ENCODE results near the gene PRRG2. TPM values are rescaled to one million over a fixed set of nuclear protein-coding genes. Genes with fewer than 3 reads are reported as not detected.

The PRRG2 gene
- total RNA-seq, 6 experiments from 2014 or later: 2.5 to 5.9 (median 3.1) TPM

GRCh38 chr19:49592486-49593232 lies 11.5 kb downstream of the PRRG2 start:
- TF ChIP-seq CTCF (IDR thresholded peaks at IDR 0.05): no peak
- TF ChIP-seq POLR2A (IDR thresholded peaks at IDR 0.05): no peak
- Histone ChIP-seq H3K27ac (no peak overlapping the region), H3K4me1 (peaks cover 0 to 4% (median 0%) of the 10 kb centered on the region in 4 donors), H3K36me3 (peaks cover 0 to 20% (median 1%) of the 10 kb centered on the region in 4 donors), H3K9me3 (no peaks in the 10 kb centered on the region), H3K27me3 (no peaks in the 10 kb centered on the region), H3K4me3 (peak overlapping the region; percentile 76 to 83 (median 77))
- WGBS (ENCODE audit: insufficient coverage, low coverage, low lambda C conversion rate, missing lambda C conversion rate): 24% methylated on average over 22 of the region's 28 CpGs
- no peak for DNase-seq
- ATAC-seq: no peak
- intact Hi-C loops (cut with DNase I): loop anchor here in 1 of 2 donors (10.0 kb wide), 1 partner anchor 72 kb away; the partner anchor contains the start of genes BCL2L12 and IRF3

GRCh38 chr19:49593233-49594113 lies 12.4 kb downstream of the PRRG2 start:
- no peaks in the 10 kb centered on the region for H3K9me3 ChIP-seq
- H3K4me3 ChIP-seq: no peak overlapping the region
- peak overlapping the region in 1 of 3 donors; percentile 19 for H3K27ac ChIP-seq
- WGBS (ENCODE audit: insufficient coverage, low coverage, low lambda C conversion rate, missing lambda C conversion rate): 35% methylated on average over 20 of the region's 27 CpGs
- intact Hi-C loops (cut with DNase I): loop anchor here in 1 of 2 donors (10.0 kb wide), 1 partner anchor 71 kb away; the partner anchor contains the start of genes BCL2L12 and IRF3
- H3K27me3 ChIP-seq: no peaks in the 10 kb centered on the region
- TF ChIP-seq POLR2A (IDR thresholded peaks at IDR 0.05): no peak
- TF ChIP-seq CTCF (IDR thresholded peaks at IDR 0.05): no peak
- H3K4me1 ChIP-seq: peaks cover 0 to 4% (median 0%) of the 10 kb centered on the region in 4 donors
- peak; percentile 17 to 31 (median 19) for ATAC-seq
- peak; percentile 84 to 89 (median 84) for DNase-seq
- H3K36me3 ChIP-seq: peaks cover 0 to 22% (median 1%) of the 10 kb centered on the region in 4 donors

GRCh38 chr19:49594157-49594992 lies 13.3 kb downstream of the PRRG2 start:
- Histone ChIP-seq H3K36me3 (peaks cover 0 to 26% (median 4%) of the 10 kb centered on the region in 4 donors), H3K9me3 (no peaks in the 10 kb centered on the region), H3K27ac (no peak overlapping the region), H3K4me3 (no peak overlapping the region), H3K4me1 (peaks cover 0 to 4% (median 0%) of the 10 kb centered on the region in 4 donors), H3K27me3 (no peaks in the 10 kb centered on the region)
- DNase-seq (no peak), ATAC-seq (no peak)
- WGBS (ENCODE audit: insufficient coverage, low coverage, low lambda C conversion rate, missing lambda C conversion rate): 90% methylated on average over 27 of the region's 35 CpGs
- no peak for TF ChIP-seq CTCF (IDR thresholded peaks at IDR 0.05)
- no peak for TF ChIP-seq POLR2A (IDR thresholded peaks at IDR 0.05)
- intact Hi-C loops (cut with DNase I): loop anchor here in 1 of 2 donors (10.0 kb wide), 1 partner anchor 70 kb away; the partner anchor contains the start of genes BCL2L12 and IRF3
